Fibroblast of skin of right quadriceps (primary cell): ENCODE measurements around the gene SMOC1.

Source experiments
- DNase-seq: peaks from one replicate; pipeline ENCODE4 v3.0.0-alpha.2; 2013

Gene SMOC1

GRCh38 chr14:70013271-70013873, 134.2 kb downstream of the SMOC1 start:
- peak; percentile 3 for DNase-seq

DNA sequence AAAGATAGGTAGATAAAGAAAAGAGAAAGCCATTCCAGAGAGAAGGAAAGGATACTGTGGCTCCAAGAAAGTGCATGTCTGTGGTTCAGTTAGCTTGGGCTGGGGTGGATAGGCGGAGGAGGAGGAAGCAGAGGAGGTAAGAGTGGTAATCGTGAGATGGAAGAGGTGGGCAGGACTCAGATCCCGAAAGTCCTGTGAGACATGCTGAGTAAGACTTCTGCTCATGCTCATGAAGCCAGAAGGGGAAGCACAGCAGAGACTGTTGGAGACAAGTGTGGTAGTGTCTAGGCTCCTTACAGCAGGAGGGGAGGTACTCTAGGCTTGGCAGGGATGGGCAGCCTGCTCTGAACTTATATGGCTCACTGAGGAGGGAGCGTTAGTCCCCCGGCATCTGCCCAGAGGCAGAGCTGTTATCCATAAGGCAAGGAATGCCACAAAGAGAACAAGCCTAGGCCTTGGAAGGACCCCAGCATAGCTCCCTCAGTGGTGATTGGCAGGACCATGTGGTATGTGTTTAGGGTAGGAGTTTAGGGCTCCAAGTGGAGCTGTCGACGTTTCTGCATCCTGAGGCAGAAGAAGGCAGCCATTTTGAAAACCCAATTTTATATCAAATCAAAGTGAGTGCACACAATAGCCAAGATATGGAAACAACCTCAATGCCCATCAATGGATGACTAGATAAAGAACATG, 135.3 kb downstream of the SMOC1 start:
- DNase-seq = no peak

- DNase-seq = no peak
Measured at GRCh38 chr14:70018230-70018629, 139.0 kb downstream of the SMOC1 start.

DNA sequence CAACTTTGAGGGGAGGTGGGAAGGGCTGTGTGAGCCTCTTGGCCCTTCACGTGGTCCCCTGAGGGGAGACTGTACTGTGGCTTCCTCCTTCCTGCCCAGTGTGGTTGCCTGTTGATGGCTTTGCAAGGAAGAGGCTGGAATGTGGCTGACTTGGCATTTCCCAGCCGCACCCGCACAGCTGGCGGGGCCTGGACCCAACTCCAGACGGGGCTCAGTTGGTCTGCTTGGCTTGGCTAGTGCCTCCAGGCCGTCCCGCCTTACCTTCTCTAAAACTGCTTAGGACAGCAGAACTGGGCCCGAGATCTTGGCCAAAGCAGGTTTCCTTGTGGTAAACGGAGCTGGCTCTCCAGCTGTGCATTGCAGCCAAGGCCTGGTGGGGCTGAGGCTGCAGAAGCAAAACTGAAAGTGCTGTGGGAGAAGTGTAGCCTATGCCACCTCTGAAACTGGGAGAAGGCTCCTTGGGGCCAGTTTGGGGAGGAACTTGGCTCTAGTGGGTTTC, 139.5 kb downstream of the SMOC1 start:
- DNase-seq = no peak

DNA sequence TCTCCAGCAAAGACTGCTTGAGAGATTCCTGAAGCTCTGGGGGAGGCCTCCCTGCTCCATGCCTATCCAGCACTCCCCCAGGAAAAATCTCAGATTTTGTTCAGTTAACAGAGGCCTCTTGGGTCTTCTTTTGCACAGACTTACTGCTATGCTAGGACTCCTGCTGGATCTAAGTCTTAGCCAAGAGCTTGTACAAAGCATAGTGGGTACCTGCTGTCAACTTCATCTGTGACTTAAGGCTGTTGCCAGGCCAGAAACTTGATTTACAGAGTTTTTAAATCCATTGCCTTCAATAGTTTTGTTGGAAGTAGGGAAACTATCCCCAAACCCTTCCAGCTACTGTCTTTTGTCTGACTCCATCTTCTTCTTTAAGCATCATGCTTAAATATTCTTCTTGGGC, 140.5 kb downstream of the SMOC1 start:
- DNase-seq = no peak

DNA sequence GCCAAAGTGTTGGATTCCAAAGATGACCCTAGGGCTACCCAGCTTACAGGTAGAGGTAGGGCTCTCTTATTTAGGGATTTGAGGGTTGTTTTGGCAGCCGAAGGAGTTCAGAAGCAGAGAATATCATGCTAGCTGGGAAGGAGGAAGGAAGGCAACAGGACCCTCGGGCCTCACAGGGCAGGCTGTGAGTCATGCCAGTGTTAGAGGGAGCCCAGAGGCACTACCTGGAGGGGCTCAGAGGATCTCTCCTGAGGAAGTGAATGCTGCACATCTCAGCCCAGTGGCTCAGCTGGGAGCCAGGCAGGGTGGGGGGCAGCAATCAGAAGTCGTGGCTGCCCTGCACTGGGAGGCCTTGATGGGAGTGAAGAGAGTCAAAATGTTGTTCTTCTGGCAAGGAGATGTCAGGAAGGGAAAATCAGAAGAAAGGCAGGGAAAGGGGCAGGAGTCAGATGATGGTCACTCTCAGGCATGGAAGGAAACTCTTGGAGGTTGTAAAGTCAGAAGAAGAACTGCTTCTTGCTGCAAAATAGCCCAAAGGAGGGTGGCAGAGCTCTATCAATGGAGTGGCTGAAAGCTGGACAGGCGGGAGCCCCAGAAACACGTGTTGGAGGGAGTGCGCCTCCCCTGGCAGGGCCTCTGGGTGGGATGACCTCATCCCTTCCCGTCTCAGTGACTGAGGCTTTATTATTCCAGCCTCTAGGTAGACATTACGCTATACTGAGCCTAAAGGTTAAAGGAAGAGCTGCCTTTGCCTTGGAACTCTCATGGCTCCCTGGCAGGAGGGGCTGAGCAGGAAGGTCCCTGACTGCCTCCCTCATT, 141.3 kb downstream of the SMOC1 start:
- no peak for DNase-seq

- DNase-seq = no peak
Measured at GRCh38 chr14:70021548-70022220, 142.5 kb downstream of the SMOC1 start.

DNA sequence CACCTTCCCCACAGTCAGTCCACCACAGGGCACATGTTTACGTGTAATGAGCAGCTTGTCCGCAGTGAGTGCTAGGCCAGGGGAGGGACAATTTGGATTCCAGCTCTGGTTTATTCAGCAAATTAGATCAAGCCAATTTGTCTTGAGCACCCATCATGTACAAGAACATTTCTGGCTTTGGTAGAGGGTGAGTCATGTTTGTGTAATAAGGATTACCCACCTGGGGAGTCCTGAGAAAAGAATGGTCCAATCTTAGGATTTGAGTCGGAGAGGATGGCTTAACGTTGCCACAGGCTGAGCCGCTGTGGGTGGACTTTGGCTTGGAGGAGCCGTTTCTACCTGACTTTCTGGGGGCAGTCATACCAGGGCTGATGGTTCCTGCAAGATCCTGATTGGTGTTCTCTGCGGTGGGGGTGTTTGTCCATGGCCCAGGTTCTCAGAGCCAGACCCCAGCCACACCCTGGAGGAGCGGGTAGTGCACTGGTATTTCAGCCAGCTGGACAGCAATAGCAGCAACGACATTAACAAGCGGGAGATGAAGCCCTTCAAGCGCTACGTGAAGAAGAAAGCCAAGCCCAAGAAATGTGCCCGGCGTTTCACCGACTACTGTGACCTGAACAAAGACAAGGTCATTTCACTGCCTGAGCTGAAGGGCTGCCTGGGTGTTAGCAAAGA, 143.7 kb downstream of the SMOC1 start:
- no peak for DNase-seq

- DNase-seq = no peak
Measured at GRCh38 chr14:70023871-70024270, 144.7 kb downstream of the SMOC1 start.

- peak; percentile 28 for DNase-seq
Measured at GRCh38 chr14:70027785-70028428, 148.7 kb downstream of the SMOC1 start.

- DNase-seq = no peak
Measured at GRCh38 chr14:70029296-70030132, 150.3 kb downstream of the SMOC1 start.

GRCh38 chr14:70032016-70032415, 152.8 kb downstream of the SMOC1 start:
- DNase-seq = no peak

DNA sequence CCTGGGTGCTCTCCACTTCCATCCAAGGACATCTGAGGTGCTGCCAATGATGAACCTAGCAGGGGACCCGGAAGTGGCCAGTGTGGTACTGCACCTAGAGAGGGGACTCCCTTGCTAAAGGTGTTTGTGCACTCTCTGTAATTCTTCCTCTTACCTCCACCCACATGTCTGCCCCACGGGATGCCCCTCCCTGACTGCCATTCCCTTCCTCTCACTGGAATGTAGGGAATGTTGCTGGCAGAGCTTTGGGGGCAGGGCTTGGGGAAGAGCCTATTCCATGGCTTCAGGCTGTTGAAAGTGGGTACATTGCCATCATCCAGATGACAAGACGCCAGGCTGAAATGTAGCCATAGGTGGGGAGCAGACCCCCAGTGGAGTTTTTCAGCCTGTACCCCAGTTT, 153.2 kb downstream of the SMOC1 start:
- DNase-seq = no peak

DNA sequence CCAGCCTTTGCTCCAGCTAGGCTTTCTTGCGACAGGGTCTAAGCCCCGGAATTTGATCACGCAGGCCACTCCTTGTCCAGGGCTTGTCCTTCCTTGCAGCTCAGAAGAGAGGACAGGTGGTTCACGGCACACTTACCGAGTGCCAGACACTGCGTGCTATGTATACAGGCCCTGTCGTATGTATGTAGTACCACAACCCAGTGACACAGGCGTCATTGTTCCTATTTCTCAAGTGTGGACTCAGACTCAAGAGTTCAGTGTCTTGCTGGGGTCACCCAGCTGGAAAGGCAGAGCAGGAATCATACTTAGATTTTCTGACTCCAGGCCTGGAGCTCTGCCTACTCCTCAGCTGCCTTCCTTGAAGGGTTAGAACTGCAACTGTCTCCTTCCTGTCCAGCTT, 153.9 kb downstream of the SMOC1 start:
- no peak for DNase-seq

GRCh38 chr14:70033561-70033960, 154.3 kb downstream of the SMOC1 start:
- no peak for DNase-seq

DNA sequence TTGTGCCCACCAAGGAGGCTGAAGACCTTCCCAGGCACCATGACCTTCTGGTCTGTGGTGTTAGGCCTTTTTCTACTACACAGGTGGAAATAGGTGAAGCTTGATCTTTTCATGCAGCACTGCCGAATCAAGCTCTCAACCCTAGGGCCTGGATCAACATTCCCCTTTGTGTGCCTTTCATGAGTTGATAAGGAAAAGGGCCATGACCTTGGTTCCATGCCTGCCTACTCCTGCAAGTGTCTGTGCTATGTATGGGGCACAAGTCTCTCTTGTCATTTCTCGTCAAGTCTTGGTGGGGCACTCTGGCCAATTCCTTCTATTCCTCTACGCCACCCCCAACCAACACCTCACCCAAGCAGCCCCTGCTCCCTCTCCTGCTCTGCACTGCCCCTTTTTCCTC, 155.0 kb downstream of the SMOC1 start:
- no peak for DNase-seq

- DNase-seq = no peak
Measured at GRCh38 chr14:70036665-70037064, 157.4 kb downstream of the SMOC1 start.

DNA sequence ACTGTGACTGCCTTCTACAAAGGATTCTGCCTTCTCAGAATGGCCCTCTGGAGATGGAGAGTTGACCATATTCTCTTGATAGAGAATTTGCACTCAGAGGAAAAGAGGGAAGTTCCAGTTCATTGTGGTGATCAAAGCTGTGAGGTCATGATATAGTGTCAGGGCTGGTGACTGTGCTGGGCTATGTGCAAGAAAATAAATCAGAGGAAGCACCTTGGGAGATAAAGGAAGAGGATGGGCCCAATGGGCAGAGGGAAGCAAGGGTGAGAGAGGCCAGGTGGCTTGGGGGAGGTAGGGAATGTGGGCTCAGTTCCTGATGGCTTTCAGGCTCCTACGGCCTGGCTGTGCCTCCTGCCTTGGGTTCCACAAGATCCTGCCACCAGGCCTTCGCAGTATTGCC, 163.8 kb downstream of the SMOC1 start:
- DNase-seq = no peak

DNA sequence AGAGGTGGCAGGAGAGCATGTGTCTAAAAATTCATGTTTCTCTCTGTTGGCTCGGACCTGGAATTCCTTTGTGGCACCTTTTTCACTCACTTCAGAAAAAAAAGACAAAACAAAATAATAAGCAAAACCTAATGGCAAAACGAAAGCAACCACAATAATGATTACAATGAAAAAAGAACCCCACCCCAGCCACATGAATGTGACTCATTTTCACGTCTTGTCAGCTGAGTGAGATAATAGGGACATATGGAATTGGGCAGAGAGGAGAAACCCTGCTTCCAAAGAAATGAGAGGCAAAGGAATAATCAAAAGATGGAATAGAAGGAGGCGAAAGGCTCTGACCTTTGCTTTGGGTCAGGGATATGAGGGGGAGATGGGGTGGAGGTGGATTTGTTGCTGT, 166.1 kb downstream of the SMOC1 start:
- DNase-seq = no peak

DNA sequence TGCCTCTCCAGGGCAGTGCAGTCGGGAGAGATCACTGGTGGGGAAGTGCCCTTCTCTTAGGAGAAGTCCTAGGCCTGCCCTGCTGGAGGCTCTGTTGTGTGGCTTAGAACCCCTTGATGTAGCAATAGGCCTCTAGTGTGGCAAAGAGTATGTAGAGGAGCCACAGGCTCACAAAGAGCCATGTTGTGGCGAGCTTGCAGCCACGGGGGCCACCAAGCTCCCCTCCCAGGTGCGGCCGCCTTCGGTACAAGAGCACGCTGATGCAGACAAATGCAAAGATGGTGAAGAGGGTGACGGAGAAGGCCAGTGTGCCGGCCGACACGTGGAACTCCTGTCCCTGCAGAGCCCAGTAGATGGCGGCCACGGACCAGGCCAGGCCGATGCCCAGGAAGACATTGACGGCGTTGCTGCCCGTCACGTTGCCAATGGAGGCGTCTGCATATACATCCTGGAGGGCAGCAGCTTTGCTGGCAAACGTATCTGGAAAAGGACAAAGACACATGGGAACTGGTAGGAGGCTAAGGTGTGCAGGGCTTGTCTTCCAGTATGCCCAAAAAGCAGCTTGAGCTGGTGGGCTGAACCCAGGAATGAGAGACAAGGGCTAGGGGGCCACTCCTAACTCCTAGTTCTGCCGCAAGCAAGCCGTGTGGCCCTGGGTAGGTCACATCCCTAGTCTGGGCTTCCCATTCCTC, 166.8 kb downstream of the SMOC1 start:
- DNase-seq = peak; percentile 30
